ENCODE results near the gene RANBP1. TPM values are rescaled to one million over a fixed set of nuclear protein-coding genes. Genes with fewer than 3 reads are reported as not detected.

RANBP1 gene
- total and polyA plus RNA-seq, 2 of the 13 experiments (the other 11 are each of a cell fraction or from before 2014, with no cell fraction given), result 181 to 492 TPM

- TF ChIP-seq ZXDC (CRISPR knock-in tag; IDR thresholded peaks at IDR 0.05) (no peak), U2AF1 (optimal IDR thresholded peaks at IDR 0.05; ENCODE audit: low read depth, low read length) (no peak), CREBL2 (CRISPR knock-in tag; IDR thresholded peaks at IDR 0.05; ENCODE audit: borderline replicate concordance) (no peak), ZNF597 (CRISPR knock-in tag; IDR thresholded peaks at IDR 0.05) (no peak), MEF2D (CRISPR knock-in tag; IDR thresholded peaks at IDR 0.05) (peak; percentile 77), SALL2 (CRISPR knock-in tag; IDR thresholded peaks at IDR 0.05) (0 out of 2 replicates have a peak, but pooled peaks have one; percentile 14), MYC (CRISPR knock-in tag; IDR thresholded peaks at IDR 0.05; ENCODE audit: borderline replicate concordance) (peak; percentile 50; the same call in 1 of the 2 replicates), ZNF83 (CRISPR knock-in tag; IDR thresholded peaks at IDR 0.05; ENCODE audit: borderline replicate concordance) (no peak), SIN3A (IDR thresholded peaks at IDR 0.05; ENCODE audit: borderline replicate concordance, low read depth, low read length) (peak; percentile 61; the same call in 1 of the 2 replicates), ZFX (CRISPR knock-in tag; IDR thresholded peaks at IDR 0.05; ENCODE audit: low read depth) (peak; percentile 65), ZBTB49 (CRISPR knock-in tag; IDR thresholded peaks at IDR 0.05; ENCODE audit: borderline replicate concordance) (no peak), DR1 (CRISPR knock-in tag; IDR thresholded peaks at IDR 0.05) (no peak), ZNF724P (CRISPR knock-in tag; IDR thresholded peaks at IDR 0.05; ENCODE audit: borderline replicate concordance) (no peak), RAD21 (CRISPR knock-in tag; IDR thresholded peaks at IDR 0.05) (peak; percentile 65), DZIP1 (CRISPR knock-in tag; IDR thresholded peaks at IDR 0.05) (no peak), ARNT2 (CRISPR knock-in tag; IDR thresholded peaks at IDR 0.05; ENCODE audit: low read depth) (no peak)
These were observed 13.2 kb downstream of the RANBP1 start (continued) for GRCh38 chr22:20128902-20129746.
